Liver (tissue), 9 donors: ENCODE results near the gene PLS1. TPM values are rescaled to one million over a fixed set of nuclear protein-coding genes. Genes with fewer than 3 reads are reported as not detected.

ENCODE experiments used
- DNase-seq: peaks from one replicate; pipeline ENCODE4 v3.0.0-alpha.2; 2017; ENCODE audit warnings: low spot score
- H3K27ac ChIP-seq, 2 donors: one replicate each; pipeline ENCODE4 v1.7.0; 2013; ENCODE audit warnings: inconsistent platforms in 2 of 2, low read length in 2 of 2, control low read depth in 1 of 2, low read depth in 1 of 2, mild to moderate bottlenecking in 1 of 2
- H3K27me3 ChIP-seq, 4 donors: one replicate each; pipeline versions ENCODE4 v1.6.1 to v1.7.0; 2013; ENCODE audit warnings: low read length in 3 of 4, inconsistent platforms in 1 of 4, mild to moderate bottlenecking in 1 of 4, moderate library complexity in 1 of 4; ENCODE audit not compliant: control insufficient read depth in 4 of 4, insufficient read depth in 4 of 4
- H3K36me3 ChIP-seq, 4 donors: one replicate each; pipeline versions ENCODE4 v1.6.1 to v1.7.0; 2013; ENCODE audit warnings: low read length in 3 of 4, mild to moderate bottlenecking in 3 of 4, low read depth in 1 of 4, moderate library complexity in 1 of 4; ENCODE audit not compliant: control insufficient read depth in 4 of 4, insufficient read depth in 3 of 4
- H3K4me1 ChIP-seq, 4 donors: one replicate each; pipeline versions ENCODE4 v1.6.1 to v1.7.0; 2013; ENCODE audit warnings: low read length in 3 of 4, mild to moderate bottlenecking in 3 of 4, moderate library complexity in 1 of 4; ENCODE audit not compliant: control insufficient read depth in 4 of 4, insufficient read depth in 4 of 4
- H3K4me3 ChIP-seq, 3 donors: one replicate each; pipeline versions ENCODE4 v1.6.1 to v1.7.0; 2013; ENCODE audit warnings: low read length in 3 of 3, control low read depth in 1 of 3, low read depth in 1 of 3, mild to moderate bottlenecking in 1 of 3
- H3K9ac ChIP-seq, 2 donors: one replicate each; pipeline ENCODE4 v1.7.0; 2013; ENCODE audit warnings: low read length in 2 of 2, mild to moderate bottlenecking in 2 of 2, moderate library complexity in 2 of 2, control low read depth in 1 of 2, low read depth in 1 of 2
- H3K9me3 ChIP-seq, 4 donors: one replicate each; pipeline versions ENCODE4 v1.6.1 to v1.7.0; 2013; ENCODE audit warnings: low read length in 3 of 4; ENCODE audit not compliant: control insufficient read depth in 4 of 4
- ATF3 ChIP-seq: IDR thresholded peaks from 2 replicates; pipeline ENCODE4 v1.6.1; 2016; ENCODE audit warnings: antibody characterized with exemption
- CTCF ChIP-seq: fragments of 150-350 bp; IDR thresholded peaks from 2 replicates; pipeline ENCODE4 v1.5.1; 2017; ENCODE audit warnings: improper control_type of control experiment, low read depth, low read length; ENCODE audit not compliant: missing input control
- EGR1 ChIP-seq, 2 donors: IDR thresholded peaks; 2 replicates each; pipeline ENCODE4 v1.6.1; 2016 to 2018; ENCODE audit warnings: antibody characterized with exemption in 2 of 2, low read depth in 2 of 2
- FOXA1 ChIP-seq: IDR thresholded peaks from 2 replicates; pipeline ENCODE4 v1.6.1; 2016; ENCODE audit warnings: antibody characterized with exemption
- FOXA2 ChIP-seq: IDR thresholded peaks from 2 replicates; pipeline ENCODE4 v1.6.1; 2016; ENCODE audit warnings: antibody characterized with exemption
- GABPA ChIP-seq, 2 donors: IDR thresholded peaks in 1 of 2; conservative IDR thresholded peaks in 1 of 2; 2 replicates each; pipeline ENCODE4 v1.6.1; 2016; ENCODE audit warnings: antibody characterized with exemption in 2 of 2, mild to moderate bottlenecking in 1 of 2, moderate library complexity in 1 of 2
- HNF4G ChIP-seq: IDR thresholded peaks from 2 replicates; pipeline ENCODE4 v1.6.1; 2016; ENCODE audit warnings: antibody characterized with exemption
- JUND ChIP-seq, 2 donors: IDR thresholded peaks; 2 replicates each; pipeline ENCODE4 v1.6.1; 2016; ENCODE audit warnings: antibody characterized with exemption in 2 of 2
- MAX ChIP-seq: IDR thresholded peaks from 2 replicates; pipeline ENCODE4 v1.6.1; 2016; ENCODE audit warnings: antibody characterized with exemption
- NR2F2 ChIP-seq: IDR thresholded peaks from 2 replicates; pipeline ENCODE4 v1.6.1; 2016; ENCODE audit warnings: antibody characterized with exemption
- RAD21 ChIP-seq, 2 donors: IDR thresholded peaks; 2 replicates each; pipeline ENCODE4 v1.6.1; 2016; ENCODE audit warnings: antibody characterized with exemption in 2 of 2, mild to moderate bottlenecking in 2 of 2
- RXRA ChIP-seq, 2 donors: IDR thresholded peaks; 2 replicates each; pipeline ENCODE4 v1.6.1; 2017 to 2018; ENCODE audit warnings: antibody characterized with exemption in 2 of 2, mild to moderate bottlenecking in 1 of 2
- SP1 ChIP-seq: IDR thresholded peaks from 2 replicates; pipeline ENCODE4 v1.6.1; 2018; ENCODE audit warnings: antibody characterized with exemption, mild to moderate bottlenecking
- YY1 ChIP-seq: IDR thresholded peaks from 2 replicates; pipeline ENCODE4 v1.6.1; 2016; ENCODE audit warnings: antibody characterized with exemption, mild to moderate bottlenecking
- ZBTB33 ChIP-seq: IDR thresholded peaks from 2 replicates; pipeline ENCODE4 v1.6.1; 2016; ENCODE audit warnings: antibody characterized with exemption
- WGBS: extraction: QIAGEN DNeasy Blood & Tissue Kit; methylation state at CpG from one replicate; pipeline ENCODE4 v1.1.7; 2013; 5-methylcytosine and 5-hydroxymethylcytosine counted together
- polyA plus RNA-seq, 2 donors: library from polyadenylated mRNA; stranded (reverse) in 1 of 2; unstranded in 1 of 2; fragments of 200-250 nt in 1 of 2; fragments of >200 nt in 1 of 2; fragmentation: Nextera tagmentation in 1 of 2; extraction: Ambion mirVana in 1 of 2; gene quantifications; one replicate each; pipeline versions ENCODE4 v1.2.1 to v1.2.3, GENCODE V29; 2013 to 2015
- total RNA-seq, 2 donors: library from RNA; depleted of rRNA; stranded (reverse); fragments of >200 nt; gene quantifications; one replicate each; pipeline ENCODE4 v1.2.3, GENCODE V29; 2014
- TF ChIP-seq, protein P1 (sequence below): IDR thresholded peaks from 2 replicates; pipeline ENCODE4 v1.6.1; 2016; ENCODE audit warnings: antibody characterized with exemption, mild to moderate bottlenecking
- donor health status: healthy.
- donor health status: healthy.
- donor health status: healthy.
- donor health status: healthy.
- donor health status: healthy.

PLS1 gene
- total and polyA plus RNA-seq, 4 donors, result 7.2 to 21.9 (median 10.1) TPM

GRCh38 chr3:142618917-142619461 lies 22.8 kb downstream of the PLS1 start:
- no peak for DNase-seq
- peaks cover 0 to 1% (median 0%) of the 10 kb centered on the region in 4 donors for H3K4me1 ChIP-seq
- TF ChIP-seq CTCF, result no peak
- TF ChIP-seq GABPA (IDR thresholded peaks at IDR 0.05 in 1 of 2, conservative IDR thresholded peaks at IDR 0.05 in 1 of 2), result no peak
- TF ChIP-seq, protein P1, sequence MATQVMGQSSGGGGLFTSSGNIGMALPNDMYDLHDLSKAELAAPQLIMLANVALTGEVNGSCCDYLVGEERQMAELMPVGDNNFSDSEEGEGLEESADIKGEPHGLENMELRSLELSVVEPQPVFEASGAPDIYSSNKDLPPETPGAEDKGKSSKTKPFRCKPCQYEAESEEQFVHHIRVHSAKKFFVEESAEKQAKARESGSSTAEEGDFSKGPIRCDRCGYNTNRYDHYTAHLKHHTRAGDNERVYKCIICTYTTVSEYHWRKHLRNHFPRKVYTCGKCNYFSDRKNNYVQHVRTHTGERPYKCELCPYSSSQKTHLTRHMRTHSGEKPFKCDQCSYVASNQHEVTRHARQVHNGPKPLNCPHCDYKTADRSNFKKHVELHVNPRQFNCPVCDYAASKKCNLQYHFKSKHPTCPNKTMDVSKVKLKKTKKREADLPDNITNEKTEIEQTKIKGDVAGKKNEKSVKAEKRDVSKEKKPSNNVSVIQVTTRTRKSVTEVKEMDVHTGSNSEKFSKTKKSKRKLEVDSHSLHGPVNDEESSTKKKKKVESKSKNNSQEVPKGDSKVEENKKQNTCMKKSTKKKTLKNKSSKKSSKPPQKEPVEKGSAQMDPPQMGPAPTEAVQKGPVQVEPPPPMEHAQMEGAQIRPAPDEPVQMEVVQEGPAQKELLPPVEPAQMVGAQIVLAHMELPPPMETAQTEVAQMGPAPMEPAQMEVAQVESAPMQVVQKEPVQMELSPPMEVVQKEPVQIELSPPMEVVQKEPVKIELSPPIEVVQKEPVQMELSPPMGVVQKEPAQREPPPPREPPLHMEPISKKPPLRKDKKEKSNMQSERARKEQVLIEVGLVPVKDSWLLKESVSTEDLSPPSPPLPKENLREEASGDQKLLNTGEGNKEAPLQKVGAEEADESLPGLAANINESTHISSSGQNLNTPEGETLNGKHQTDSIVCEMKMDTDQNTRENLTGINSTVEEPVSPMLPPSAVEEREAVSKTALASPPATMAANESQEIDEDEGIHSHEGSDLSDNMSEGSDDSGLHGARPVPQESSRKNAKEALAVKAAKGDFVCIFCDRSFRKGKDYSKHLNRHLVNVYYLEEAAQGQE, result no peak
- no peak for TF ChIP-seq MAX
- TF ChIP-seq HNF4G, result no peak
- TF ChIP-seq FOXA1, result no peak
- TF ChIP-seq FOXA2, result no peak
- no peak for TF ChIP-seq ZBTB33
- no peak for TF ChIP-seq JUND (IDR thresholded peaks at IDR 0.05)
- TF ChIP-seq SP1, result no peak
- TF ChIP-seq NR2F2, result no peak
- TF ChIP-seq EGR1 (IDR thresholded peaks at IDR 0.05; ENCODE audit: low read depth in 2 of 2), result no peak
- TF ChIP-seq RXRA (IDR thresholded peaks at IDR 0.05), result no peak
- no peak for TF ChIP-seq YY1
- no peak for TF ChIP-seq RAD21 (IDR thresholded peaks at IDR 0.05)
- no peak for TF ChIP-seq ATF3
- H3K9ac ChIP-seq, result no peak overlapping the region
- no peaks in the 10 kb centered on the region for H3K36me3 ChIP-seq
- no peaks in the 10 kb centered on the region for H3K27me3 ChIP-seq
- H3K9me3 ChIP-seq, result no peaks in the 10 kb centered on the region
- H3K4me3 ChIP-seq, result no peak overlapping the region
- no peak overlapping the region for H3K27ac ChIP-seq
- WGBS, result 90% methylated on average over 3 of the region's 3 CpGs

- Histone ChIP-seq H3K27ac (no peak overlapping the region), H3K27me3 (no peaks in the 10 kb centered on the region), H3K9ac (no peak overlapping the region), H3K4me3 (no peak overlapping the region), H3K36me3 (no peaks in the 10 kb centered on the region), H3K4me1 (peaks cover 0 to 1% (median 0%) of the 10 kb centered on the region in 4 donors), H3K9me3 (no peaks in the 10 kb centered on the region)
- WGBS, result 80% methylated on average over 2 of the region's 2 CpGs
- TF ChIP-seq GABPA (IDR thresholded peaks at IDR 0.05 in 1 of 2, conservative IDR thresholded peaks at IDR 0.05 in 1 of 2), result no peak
- no peak for TF ChIP-seq YY1
- no peak for TF ChIP-seq EGR1 (IDR thresholded peaks at IDR 0.05; ENCODE audit: low read depth in 2 of 2)
- no peak for TF ChIP-seq FOXA1
- no peak for TF ChIP-seq HNF4G
- DNase-seq, result no peak
Measured at GRCh38 chr3:142622405-142622804, 26.2 kb downstream of the PLS1 start.
